Natural killer cell treated with Interleukin-12 subunit alpha and Interleukin-12 subunit beta and Interleukin-15 and Interleukin-18, amount 100 ng/mL, for 72 hours (primary cell): ENCODE results near the gene EFCAB12. TPM values are rescaled to one million over a fixed set of nuclear protein-coding genes. Genes with fewer than 3 reads are reported as not detected.

Experiments
- ATAC-seq, 2 donors: fragments of 150-1000 bp; cut with Tn5 transposase in 1 of 2; sonication (Bioruptor Pico), chemical (Tn5 transposase) in 1 of 2; 2 replicates each; pipeline ENCODE4 v1.10.0; 2021
- DNase-seq: peaks from one replicate; pipeline ENCODE4 v3.0.0; 2022; ENCODE audit warnings: low spot score
- H3K27ac Mint-ChIP-seq, 2 donors: 1 replicate in 1 of 2; 2 replicates in 1 of 2; pipeline ENCODE4 v1.8.0; 2022; ENCODE audit warnings: mixed read lengths in 2 of 2, mild to moderate bottlenecking in 1 of 2, moderate library complexity in 1 of 2
- H3K27me3 Mint-ChIP-seq, 2 donors: 1 replicate in 1 of 2; 2 replicates in 1 of 2; pipeline ENCODE4 v1.8.0; 2022; ENCODE audit warnings: mixed read lengths in 2 of 2
- H3K36me3 Mint-ChIP-seq: one replicate; pipeline ENCODE4 v1.8.0; 2022; ENCODE audit warnings: mixed read lengths
- H3K4me1 Mint-ChIP-seq, 2 donors: 1 replicate in 1 of 2; 2 replicates in 1 of 2; pipeline ENCODE4 v1.8.0; 2022; ENCODE audit warnings: low read depth in 2 of 2, mixed read lengths in 2 of 2, mild to moderate bottlenecking in 1 of 2
- H3K4me3 Mint-ChIP-seq: one replicate; pipeline ENCODE4 v1.8.0; 2022; ENCODE audit warnings: mixed read lengths
- H3K9me3 Mint-ChIP-seq: 2 replicates; pipeline ENCODE4 v1.8.0; 2022; ENCODE audit warnings: mixed read lengths
- total RNA-seq, 2 donors: library from RNA; stranded (reverse); gene quantifications; one replicate each; pipeline ENCODE4 v1.2.3, GENCODE V29; 2022

Gene EFCAB12
- total RNA-seq, 2 donors from 2014 or later, result 1.0 to 2.3 TPM

DNA sequence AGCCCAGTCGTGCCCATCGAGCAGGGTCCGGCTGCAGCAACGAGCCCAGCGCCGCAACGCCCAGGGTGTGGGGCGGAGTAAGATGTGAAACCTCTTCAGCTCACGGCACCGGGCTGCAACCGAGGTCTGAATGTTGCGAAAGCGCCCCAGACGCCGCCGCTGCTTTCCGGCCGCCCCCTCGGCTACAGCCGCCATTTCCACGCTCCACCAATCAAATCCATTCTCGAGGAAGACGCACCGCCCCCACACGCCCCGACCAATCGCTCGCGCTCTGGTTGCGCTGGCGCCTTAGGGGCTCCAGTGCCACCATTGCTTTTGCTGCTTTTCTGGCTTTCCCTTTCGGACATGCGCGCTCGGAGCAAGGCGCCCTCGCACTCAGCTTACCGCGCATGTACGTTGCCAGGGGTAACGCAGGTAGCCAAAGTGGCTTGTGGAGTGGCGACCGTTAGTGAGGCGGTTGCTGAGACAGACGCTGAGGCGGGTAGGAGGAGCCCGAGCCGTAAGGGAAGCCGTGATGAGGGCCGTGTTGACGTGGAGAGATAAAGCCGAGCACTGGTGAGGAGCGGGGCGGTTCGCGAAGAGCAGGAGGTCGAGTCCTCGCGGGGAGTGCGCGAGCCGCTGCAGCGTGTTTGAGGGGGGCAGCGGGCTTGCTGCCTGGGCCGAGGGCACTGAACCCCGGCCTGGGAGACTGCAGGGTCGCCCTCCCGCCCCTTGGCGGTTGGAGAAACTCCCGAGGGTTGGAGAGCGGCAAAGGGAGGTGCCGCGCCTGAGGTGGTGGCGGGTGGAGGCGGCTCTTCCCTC is 11.6 kb upstream of the EFCAB12 start, which contains the start of the genes IFT122 and MBD4:
TSS of gene IFT122 (plus strand) at position 408 of the 801 bp plus-strand sequence. CDS start at position 515, 107 bp downstream.
TSS of gene MBD4 (minus strand) at position 132 of the 801 bp plus-strand sequence. CDS start at position 17, 115 bp downstream.
- peaks cover 38 to 66% of the 10 kb centered on the region in 2 donors for H3K4me1 Mint-ChIP-seq
- peak within 1 kb of the TSS; percentile 84 to 87 for H3K27ac Mint-ChIP-seq
- no peaks in the 10 kb centered on the region for H3K9me3 Mint-ChIP-seq
- H3K36me3 Mint-ChIP-seq, result peaks cover 27% of the 10 kb centered on the region
- H3K4me3 Mint-ChIP-seq, result peak within 1 kb of the TSS; percentile 90
- DNase-seq (peak; percentile 99), ATAC-seq (peak; percentile 93 to 96)
- no peaks in the 10 kb centered on the region for H3K27me3 Mint-ChIP-seq

DNA sequence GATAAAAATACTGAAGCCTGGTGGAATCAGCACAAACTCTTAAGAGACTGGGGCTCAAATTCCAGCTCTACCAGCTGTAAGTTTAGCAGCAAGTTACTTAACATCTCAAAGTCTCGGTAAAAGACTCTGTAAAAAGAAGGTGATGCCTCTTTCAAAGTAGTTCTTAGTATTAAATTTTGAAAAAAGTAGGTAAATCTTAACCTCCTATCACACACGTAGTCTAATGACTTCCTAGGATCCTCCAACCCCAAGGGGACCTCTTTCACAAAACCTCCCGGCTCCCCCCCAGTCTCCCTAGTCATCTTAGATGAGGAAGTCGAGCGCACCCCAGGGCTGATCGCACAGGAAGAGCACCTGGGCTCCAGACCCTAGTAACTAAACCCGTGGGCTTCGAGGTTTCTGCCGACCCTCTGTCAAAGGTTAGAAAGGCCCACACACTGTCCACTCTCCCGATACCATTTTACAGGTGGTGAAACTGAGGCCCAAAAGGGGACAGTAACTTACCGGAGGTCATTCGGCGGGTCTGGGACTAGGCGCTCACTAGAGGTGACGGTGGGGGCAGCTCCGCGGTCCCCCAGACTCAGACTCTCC is 10.9 kb upstream of the EFCAB12 start:
- H3K36me3 Mint-ChIP-seq, result peaks cover 32% of the 10 kb centered on the region
- no peaks in the 10 kb centered on the region for H3K9me3 Mint-ChIP-seq
- ATAC-seq (peak in 1 of 2 donors; percentile 11), DNase-seq (peak; percentile 66)
- no peaks in the 10 kb centered on the region for H3K27me3 Mint-ChIP-seq
- H3K4me1 Mint-ChIP-seq, result peaks cover 41 to 73% of the 10 kb centered on the region in 2 donors
- H3K27ac Mint-ChIP-seq, result peak overlapping the region; percentile 84 to 87
- peak overlapping the region; percentile 90 for H3K4me3 Mint-ChIP-seq

DNA sequence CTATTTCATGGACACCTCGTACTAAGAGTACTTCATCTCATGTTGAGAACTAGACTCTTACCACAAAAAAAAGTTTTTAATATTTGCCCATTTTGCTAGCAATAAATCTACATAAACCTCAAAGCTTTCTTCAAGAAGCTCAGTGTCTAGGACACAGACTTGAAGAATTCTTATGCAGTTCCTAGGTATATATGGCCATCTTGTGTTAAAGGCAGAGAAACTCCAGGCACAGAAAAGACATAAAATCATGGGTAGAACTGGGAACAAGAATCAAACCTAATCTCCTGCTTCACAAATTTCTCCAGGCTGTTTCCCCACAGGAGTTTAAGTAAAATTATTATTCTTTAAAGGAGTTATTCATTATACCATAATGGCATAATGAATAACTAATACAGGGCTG is 6.9 kb upstream of the EFCAB12 start:
- Mint-ChIP-seq H3K9me3 (no peaks in the 10 kb centered on the region), H3K4me3 (peak overlapping the region; percentile 74), H3K4me1 (peaks cover 50 to 62% of the 10 kb centered on the region in 2 donors), H3K27me3 (no peaks in the 10 kb centered on the region), H3K36me3 (peaks cover 54% of the 10 kb centered on the region), H3K27ac (peak overlapping the region; percentile 35 to 53)
- DNase-seq, result no peak
- ATAC-seq, result no peak

- Mint-ChIP-seq H3K9me3 (no peaks in the 10 kb centered on the region), H3K27me3 (no peaks in the 10 kb centered on the region), H3K4me3 (no peak overlapping the region), H3K4me1 (peaks cover 53 to 65% of the 10 kb centered on the region in 2 donors), H3K27ac (no peak overlapping the region), H3K36me3 (peaks cover 54% of the 10 kb centered on the region)
- no peak for ATAC-seq
- no peak for DNase-seq
Measured at GRCh38 chr3:129434140-129434539, 5.7 kb upstream of the EFCAB12 start.

DNA sequence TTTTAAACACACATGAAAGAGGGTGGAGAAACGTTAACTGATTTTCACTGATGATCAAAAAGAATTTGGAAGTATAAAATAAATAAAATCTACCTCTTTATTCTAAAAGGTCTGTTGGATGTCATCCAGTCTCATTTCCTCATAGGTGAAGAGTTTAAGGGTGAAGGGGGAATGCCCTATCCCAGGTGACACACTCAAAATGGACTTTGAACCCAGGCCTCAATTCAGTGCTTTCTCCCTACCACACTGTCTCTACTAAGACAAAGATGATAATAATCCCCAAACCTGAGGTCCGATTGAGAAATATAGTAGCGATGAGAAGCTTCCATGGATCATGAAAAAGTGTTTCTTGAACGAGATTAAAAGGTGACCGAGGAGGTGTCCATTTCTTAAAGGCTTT is 5.1 kb upstream of the EFCAB12 start:
- Mint-ChIP-seq H3K9me3 (no peaks in the 10 kb centered on the region), H3K27ac (peak overlapping the region in 1 of 2 donors; percentile 56), H3K36me3 (peaks cover 58% of the 10 kb centered on the region), H3K4me1 (peaks cover 58 to 70% of the 10 kb centered on the region in 2 donors), H3K27me3 (no peaks in the 10 kb centered on the region), H3K4me3 (no peak overlapping the region)
- DNase-seq (no peak), ATAC-seq (no peak)

- peak overlapping the region; percentile 56 to 72 for H3K27ac Mint-ChIP-seq
- no peak for DNase-seq
- H3K4me1 Mint-ChIP-seq, result peaks cover 60 to 70% of the 10 kb centered on the region in 2 donors
- peak overlapping the region; percentile 69 for H3K4me3 Mint-ChIP-seq
- no peaks in the 10 kb centered on the region for H3K9me3 Mint-ChIP-seq
- no peak for ATAC-seq
- peaks cover 50% of the 10 kb centered on the region for H3K36me3 Mint-ChIP-seq
- peaks cover 0 to 3% of the 10 kb centered on the region in 2 donors for H3K27me3 Mint-ChIP-seq
Measured at GRCh38 chr3:129432671-129433070, 4.2 kb upstream of the EFCAB12 start.

DNA sequence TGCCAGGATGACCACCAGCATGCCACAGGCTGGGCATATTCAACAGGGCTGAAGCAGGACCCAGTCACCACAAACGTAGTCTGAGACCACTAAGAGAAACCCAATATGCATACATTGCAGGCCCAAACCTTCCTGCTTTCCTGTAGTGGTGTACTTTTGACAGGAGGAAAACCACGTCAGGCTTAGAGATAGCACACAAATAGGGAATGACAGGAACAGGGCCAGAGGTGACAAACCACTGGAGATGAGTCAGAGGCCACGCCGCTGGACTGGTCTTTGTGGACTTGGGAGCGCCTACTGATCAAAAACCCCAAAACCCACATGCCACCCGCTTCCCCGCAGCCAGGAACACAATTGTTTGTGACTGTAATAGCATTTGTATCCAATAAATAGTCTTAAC is 3.6 kb upstream of the EFCAB12 start:
- Mint-ChIP-seq H3K4me1 (peaks cover 60 to 69% of the 10 kb centered on the region in 2 donors), H3K9me3 (no peaks in the 10 kb centered on the region), H3K27ac (peak overlapping the region; percentile 56 to 72), H3K4me3 (peak overlapping the region; percentile 69), H3K27me3 (peaks cover 0 to 6% of the 10 kb centered on the region in 2 donors), H3K36me3 (peaks cover 47% of the 10 kb centered on the region)
- ATAC-seq, result peak; percentile 56 to 58
- peak; percentile 73 for DNase-seq

DNA sequence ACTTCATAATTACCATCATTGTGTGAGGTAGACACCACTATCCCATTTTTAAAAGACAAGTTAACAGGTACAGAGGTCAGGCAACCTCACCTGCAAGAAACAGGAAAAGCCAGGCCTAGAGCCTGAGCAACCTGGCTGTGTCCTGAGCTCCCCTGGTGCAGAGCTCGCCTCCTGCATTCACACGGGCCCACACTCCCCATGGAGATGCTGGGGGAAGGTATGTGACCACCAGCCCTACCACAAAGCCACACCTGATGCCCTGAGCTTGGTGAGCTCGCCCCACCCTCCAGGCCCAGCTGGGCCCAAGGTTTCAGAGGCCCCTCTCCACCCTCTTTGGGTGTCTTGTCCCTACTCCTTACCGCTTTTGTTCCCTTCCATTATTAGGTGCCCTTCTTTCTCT is 1.2 kb upstream of the EFCAB12 start:
- DNase-seq, result no peak
- Mint-ChIP-seq H3K36me3 (peaks cover 27% of the 10 kb centered on the region), H3K4me1 (peaks cover 45 to 46% of the 10 kb centered on the region in 2 donors), H3K9me3 (no peaks in the 10 kb centered on the region), H3K27me3 (peaks cover 0 to 6% of the 10 kb centered on the region in 2 donors), H3K27ac (peak overlapping the region in 1 of 2 donors; percentile 78), H3K4me3 (no peak overlapping the region)
- no peak for ATAC-seq

DNA sequence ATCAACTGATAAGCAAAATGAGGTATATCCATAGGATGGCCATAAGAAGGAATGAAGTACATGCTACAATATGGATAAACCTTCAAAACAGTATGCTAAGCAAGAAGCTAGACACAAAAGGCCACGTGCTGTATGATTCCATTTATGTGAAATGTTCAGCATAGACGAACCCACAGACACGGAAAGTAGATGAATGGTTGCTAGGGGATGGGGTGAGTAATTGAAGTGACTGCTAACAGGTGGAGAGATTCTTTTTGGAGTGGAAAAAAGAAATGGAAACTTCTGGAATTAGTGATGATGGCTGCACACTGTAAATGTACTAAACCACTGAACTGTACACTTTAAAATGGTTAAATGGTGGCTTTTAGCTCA is 630 bp upstream of the EFCAB12 start:
- Mint-ChIP-seq H3K36me3 (peaks cover 26% of the 10 kb centered on the region), H3K4me3 (peak overlapping the region; percentile 78), H3K27ac (peak overlapping the region; percentile 3 to 18), H3K9me3 (no peaks in the 10 kb centered on the region), H3K27me3 (peaks cover 0 to 6% of the 10 kb centered on the region in 2 donors), H3K4me1 (peaks cover 45 to 49% of the 10 kb centered on the region in 2 donors)
- DNase-seq (no peak), ATAC-seq (no peak)

GRCh38 chr3:129428007-129428375 is 445 bp downstream of the EFCAB12 start:
- Mint-ChIP-seq H3K36me3 (peaks cover 18% of the 10 kb centered on the region), H3K4me3 (peak overlapping the region; percentile 78), H3K4me1 (peaks cover 47 to 50% of the 10 kb centered on the region in 2 donors), H3K9me3 (no peaks in the 10 kb centered on the region), H3K27me3 (peaks cover 0 to 8% of the 10 kb centered on the region in 2 donors), H3K27ac (no peak overlapping the region)
- DNase-seq (no peak), ATAC-seq (no peak)

GRCh38 chr3:129425619-129426018 is 2.8 kb downstream of the EFCAB12 start:
- Mint-ChIP-seq H3K4me1 (peaks cover 35 to 36% of the 10 kb centered on the region in 2 donors), H3K36me3 (peaks cover 4% of the 10 kb centered on the region), H3K4me3 (no peak overlapping the region), H3K27ac (no peak overlapping the region), H3K9me3 (no peaks in the 10 kb centered on the region), H3K27me3 (peaks cover 0 to 10% of the 10 kb centered on the region in 2 donors)
- ATAC-seq (no peak), DNase-seq (no peak)

- H3K36me3 Mint-ChIP-seq, result peaks cover 4% of the 10 kb centered on the region
- peaks cover 0 to 10% of the 10 kb centered on the region in 2 donors for H3K27me3 Mint-ChIP-seq
- H3K9me3 Mint-ChIP-seq, result no peaks in the 10 kb centered on the region
- ATAC-seq (no peak), DNase-seq (no peak)
- peaks cover 35% of the 10 kb centered on the region in 2 donors for H3K4me1 Mint-ChIP-seq
- no peak overlapping the region for H3K27ac Mint-ChIP-seq
- no peak overlapping the region for H3K4me3 Mint-ChIP-seq
Measured at GRCh38 chr3:129425213-129425612, 3.2 kb downstream of the EFCAB12 start.

GRCh38 chr3:129424185-129424841 is 4.1 kb downstream of the EFCAB12 start:
- H3K27ac Mint-ChIP-seq, result peak overlapping the region; percentile 45 to 68
- H3K4me1 Mint-ChIP-seq, result peaks cover 29 to 31% of the 10 kb centered on the region in 2 donors
- H3K36me3 Mint-ChIP-seq, result peaks cover 4% of the 10 kb centered on the region
- ATAC-seq (no peak), DNase-seq (no peak)
- peaks cover 0 to 10% of the 10 kb centered on the region in 2 donors for H3K27me3 Mint-ChIP-seq
- no peak overlapping the region for H3K4me3 Mint-ChIP-seq
- no peaks in the 10 kb centered on the region for H3K9me3 Mint-ChIP-seq
